Activated CD8-positive, alpha-beta T cell treated with anti-CD3 and anti-CD28 coated beads for 36 hours (primary cell): Measurements from ENCODE around the gene FAM32A. TPM values are rescaled to one million over a fixed set of nuclear protein-coding genes. Genes with fewer than 3 reads are reported as not detected.

Source experiments
- ATAC-seq: fragments of 200-7000 bp; cut with Tn5 transposase; one replicate; pipeline ENCODE4 v1.10.0; 2021; ENCODE audit warnings: mild to moderate bottlenecking, moderate library complexity
- CTCF ChIA-PET: fragments of 350-600 bp; sonication (Branson Sonifier 250); formaldehyde crosslinking; loops from one replicate; lab custom pipeline; 2021; ENCODE audit warnings: antibody characterized with exemption; lab: Charles Lee
- POLR2A ChIA-PET: fragments of 350-600 bp; sonication (Branson Sonifier 250); formaldehyde crosslinking; loops from one replicate; lab custom pipeline; 2021; ENCODE audit warnings: antibody characterized with exemption; lab: Charles Lee
- DNase-seq: peaks from one replicate; pipeline ENCODE4 v3.0.0-alpha.2; 2020
- H3K27ac Mint-ChIP-seq: one replicate; pipeline ENCODE4 v1.8.0; 2021; ENCODE audit warnings: mild to moderate bottlenecking, mixed read lengths
- H3K27me3 Mint-ChIP-seq: one replicate; pipeline ENCODE4 v1.8.0; 2021; ENCODE audit warnings: mixed read lengths
- H3K36me3 Mint-ChIP-seq: one replicate; pipeline ENCODE4 v1.8.0; 2021; ENCODE audit warnings: low read depth, mixed read lengths
- H3K4me1 Mint-ChIP-seq: one replicate; pipeline ENCODE4 v1.8.0; 2021; ENCODE audit warnings: low read depth, mixed read lengths
- H3K4me3 Mint-ChIP-seq: one replicate; pipeline ENCODE4 v1.8.0; 2021; ENCODE audit warnings: mild to moderate bottlenecking, moderate library complexity, mixed read lengths
- H3K9me3 Mint-ChIP-seq: one replicate; pipeline ENCODE4 v1.8.0; 2021; ENCODE audit warnings: mixed read lengths
- intact Hi-C: fragments of 100-400 bp; cut with micrococcal nuclease; formaldehyde crosslinking; loops from one replicate; pipeline ENCODE4 v1.10.0; 2022
- total RNA-seq, 2 experiments: library from RNA; stranded (reverse); gene quantifications; one replicate each; pipeline ENCODE4 v1.2.3, GENCODE V29; 2021
- TF ChIP-seq, protein P1 (sequence below): fragments of 200-600 bp; IDR thresholded peaks from one replicate; pipeline ENCODE4 v1.8.0; 2022; ENCODE audit warnings: antibody characterized with exemption, mild to moderate bottlenecking

FAM32A gene
- total RNA-seq, 2 experiments from 2014 or later: 41.7 to 44.7 TPM

DNA sequence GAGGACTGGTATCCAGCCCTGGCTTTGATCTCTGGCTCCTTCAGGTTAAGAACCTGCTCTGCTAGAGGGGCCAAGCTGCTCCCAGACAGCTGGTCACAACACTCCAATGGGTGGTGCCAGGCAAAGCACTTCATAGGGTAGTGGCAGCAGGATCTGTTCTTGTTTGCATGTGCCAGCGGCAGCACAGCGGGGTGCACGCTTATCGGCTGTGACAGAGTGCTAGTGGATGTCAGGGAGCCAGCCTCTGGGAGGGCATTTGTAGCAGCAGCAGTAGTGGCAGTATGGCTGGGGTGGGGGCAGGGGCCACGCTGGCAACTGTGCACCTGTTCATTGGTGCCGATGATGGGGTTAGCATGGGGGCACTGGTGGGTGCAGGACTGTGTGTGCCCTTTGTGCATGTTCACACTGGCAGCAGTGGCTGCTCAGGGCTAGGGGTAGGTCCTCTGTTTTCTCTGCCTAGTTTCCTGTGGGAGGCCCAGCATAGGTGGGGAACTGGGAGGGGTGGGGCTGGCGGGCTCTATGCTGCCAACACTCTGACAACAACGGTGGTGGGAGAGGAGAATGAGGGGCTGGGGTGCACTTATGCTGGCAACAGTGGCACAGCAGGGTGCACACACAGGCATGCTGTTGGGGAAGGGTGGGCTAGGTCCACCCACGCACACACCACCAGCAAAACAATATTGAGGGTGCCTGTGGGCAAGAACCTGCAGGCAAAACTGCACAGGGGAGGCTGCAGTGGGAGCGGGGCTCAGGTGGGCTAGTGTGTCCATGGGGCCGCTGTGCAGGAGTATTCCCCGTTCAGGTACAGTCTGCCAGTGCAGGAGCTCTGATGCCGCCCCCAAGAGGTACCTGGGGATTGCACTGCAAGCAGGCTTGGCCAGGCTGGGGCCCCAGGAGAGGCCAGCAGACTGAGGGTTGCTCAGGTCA is 31.8 kb downstream of the FAM32A start:
- peaks cover 85% of the 10 kb centered on the region for H3K36me3 Mint-ChIP-seq
- peak; percentile 51 for ATAC-seq
- intact Hi-C loops: no loop called here
- TF ChIP-seq, protein P1, sequence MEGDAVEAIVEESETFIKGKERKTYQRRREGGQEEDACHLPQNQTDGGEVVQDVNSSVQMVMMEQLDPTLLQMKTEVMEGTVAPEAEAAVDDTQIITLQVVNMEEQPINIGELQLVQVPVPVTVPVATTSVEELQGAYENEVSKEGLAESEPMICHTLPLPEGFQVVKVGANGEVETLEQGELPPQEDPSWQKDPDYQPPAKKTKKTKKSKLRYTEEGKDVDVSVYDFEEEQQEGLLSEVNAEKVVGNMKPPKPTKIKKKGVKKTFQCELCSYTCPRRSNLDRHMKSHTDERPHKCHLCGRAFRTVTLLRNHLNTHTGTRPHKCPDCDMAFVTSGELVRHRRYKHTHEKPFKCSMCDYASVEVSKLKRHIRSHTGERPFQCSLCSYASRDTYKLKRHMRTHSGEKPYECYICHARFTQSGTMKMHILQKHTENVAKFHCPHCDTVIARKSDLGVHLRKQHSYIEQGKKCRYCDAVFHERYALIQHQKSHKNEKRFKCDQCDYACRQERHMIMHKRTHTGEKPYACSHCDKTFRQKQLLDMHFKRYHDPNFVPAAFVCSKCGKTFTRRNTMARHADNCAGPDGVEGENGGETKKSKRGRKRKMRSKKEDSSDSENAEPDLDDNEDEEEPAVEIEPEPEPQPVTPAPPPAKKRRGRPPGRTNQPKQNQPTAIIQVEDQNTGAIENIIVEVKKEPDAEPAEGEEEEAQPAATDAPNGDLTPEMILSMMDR: no peak
- DNase-seq: no peak
- peaks cover 25% of the 10 kb centered on the region for H3K9me3 Mint-ChIP-seq
- H3K27me3 Mint-ChIP-seq: no peaks in the 10 kb centered on the region
- no peak overlapping the region for H3K4me3 Mint-ChIP-seq
- peak overlapping the region; percentile 40 for H3K27ac Mint-ChIP-seq
- ChIA-PET CTCF (interaction anchor here (0.6 to 1.4 kb wide), 2 partner anchors 22 to 77 kb away, joined by 3 read pairs; no protein-coding TSS in a partner anchor), POLR2A (interaction anchor here (1.8 to 2.2 kb wide), 4 partner anchors 8 to 19 kb away, joined by 5 to 8 read pairs (median 6); partner anchors contain the start of gene AP1M1)
- H3K4me1 Mint-ChIP-seq: peaks cover 61% of the 10 kb centered on the region

DNA sequence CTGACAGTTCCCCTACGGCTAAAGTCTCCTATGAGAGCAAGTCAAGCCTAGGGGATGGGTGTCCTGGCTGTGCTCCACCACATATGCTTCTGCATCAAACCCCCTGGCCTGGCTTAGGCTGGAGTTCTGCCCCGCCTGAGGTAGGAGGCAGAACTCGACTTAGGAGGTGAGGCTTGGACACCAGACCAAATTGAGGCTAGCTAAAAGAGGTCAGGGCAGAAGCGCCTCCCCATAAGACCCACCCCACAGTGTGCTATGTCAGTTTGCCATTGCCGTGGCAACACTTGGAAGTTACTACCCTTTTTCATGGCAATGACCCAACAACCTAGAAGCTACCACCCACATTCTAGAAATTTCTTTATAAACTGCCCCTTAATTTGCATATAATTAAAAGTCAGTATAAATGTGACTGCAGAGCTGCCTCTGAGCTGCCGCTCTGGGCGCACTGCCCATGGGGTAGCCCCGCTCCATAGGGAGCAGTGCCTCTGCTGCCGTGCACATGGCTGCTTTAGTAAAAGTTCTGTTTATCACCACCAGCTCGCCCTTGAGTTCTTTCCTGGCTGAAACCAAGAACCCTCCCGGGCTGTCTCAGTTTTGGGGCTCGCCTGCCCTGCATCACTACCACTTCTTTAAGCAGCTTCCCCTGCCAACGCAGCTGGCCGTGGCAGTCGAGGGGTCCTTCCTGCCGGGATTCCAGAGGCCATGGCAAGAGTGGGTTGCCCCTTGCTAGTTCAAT is 32.7 kb downstream of the FAM32A start:
- H3K4me1 Mint-ChIP-seq: peaks cover 53% of the 10 kb centered on the region

DNA sequence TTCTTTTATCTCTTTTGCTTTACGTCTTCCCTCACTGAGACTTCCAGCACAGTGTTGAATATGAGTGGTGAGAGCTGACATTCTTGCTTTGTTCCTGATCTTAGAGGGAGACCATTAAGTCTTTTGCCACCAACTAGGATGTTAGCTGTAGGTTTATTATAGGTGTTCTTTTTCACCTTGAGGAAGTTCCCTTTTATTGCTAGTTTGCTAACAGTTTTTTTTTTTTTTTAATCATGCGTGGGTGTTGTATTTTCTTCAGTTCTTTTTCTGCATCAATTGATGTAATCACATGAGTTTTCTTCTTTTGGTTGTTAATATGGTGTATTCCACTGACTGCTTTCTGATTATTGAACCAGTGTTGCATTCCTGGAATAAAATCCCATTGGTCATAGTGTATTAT is 33.6 kb downstream of the FAM32A start:
- Mint-ChIP-seq H3K9me3 (peaks cover 21% of the 10 kb centered on the region), H3K36me3 (peaks cover 82% of the 10 kb centered on the region), H3K4me1 (peaks cover 45% of the 10 kb centered on the region), H3K27me3 (no peaks in the 10 kb centered on the region), H3K4me3 (no peak overlapping the region), H3K27ac (peak overlapping the region; percentile 56)
- DNase-seq (no peak), ATAC-seq (no peak)
- ChIA-PET POLR2A (interaction anchor here (0.6 to 1.9 kb wide), 3 partner anchors 10 to 117 kb away, joined by 3 to 7 read pairs (median 5); no protein-coding TSS in a partner anchor), CTCF (interaction anchor here (0.7 to 1.4 kb wide), 3 partner anchors 15 to 164 kb away, joined by 3 to 9 read pairs (median 4); no protein-coding TSS in a partner anchor)
- TF ChIP-seq, protein P1: no peak
- intact Hi-C loops: no loop called here

More for the DNA sequence above, 32.7 kb downstream of the FAM32A start:
- peaks cover 83% of the 10 kb centered on the region for H3K36me3 Mint-ChIP-seq
- ChIA-PET CTCF (interaction anchor here (0.7 to 1.4 kb wide), 4 partner anchors 16 to 165 kb away, joined by 3 to 9 read pairs (median 4); no protein-coding TSS in a partner anchor), POLR2A (interaction anchor here (0.9 to 1.9 kb wide), 3 partner anchors 9 to 13 kb away, joined by 3 to 7 read pairs (median 5); no protein-coding TSS in a partner anchor)
- H3K9me3 Mint-ChIP-seq: peaks cover 21% of the 10 kb centered on the region
- TF ChIP-seq, protein P1: no peak
- DNase-seq (no peak), ATAC-seq (peak; percentile 34)
- H3K27ac Mint-ChIP-seq: peak overlapping the region; percentile 56
- intact Hi-C loops: no loop called here
- H3K4me3 Mint-ChIP-seq: no peak overlapping the region
- H3K27me3 Mint-ChIP-seq: no peaks in the 10 kb centered on the region

DNA sequence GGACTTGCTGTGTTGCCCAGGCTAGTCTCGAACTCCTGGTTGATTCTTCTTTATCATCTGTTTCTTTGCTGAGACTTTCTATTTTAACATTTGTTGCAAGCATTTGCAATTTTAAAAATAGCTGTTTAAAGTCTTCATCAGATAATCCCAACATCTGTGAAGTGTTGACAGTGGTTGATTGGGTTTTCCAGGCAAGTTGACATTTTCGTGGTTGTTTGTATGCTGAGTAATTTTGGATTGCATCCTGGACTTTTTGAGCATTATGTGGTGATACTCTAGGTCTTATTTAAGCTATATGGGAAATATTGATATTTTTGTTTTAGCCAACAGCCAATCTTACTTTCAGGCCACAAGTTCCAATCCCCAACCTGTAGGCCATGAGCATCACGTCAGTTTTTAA is 37.6 kb downstream of the FAM32A start:
- Mint-ChIP-seq H3K27me3 (no peaks in the 10 kb centered on the region), H3K36me3 (peaks cover 64% of the 10 kb centered on the region), H3K4me1 (peaks cover 16% of the 10 kb centered on the region), H3K9me3 (peaks cover 19% of the 10 kb centered on the region), H3K27ac (no peak overlapping the region), H3K4me3 (no peak overlapping the region)
- DNase-seq: no peak
- ChIA-PET POLR2A (interaction anchor here (0.7 to 1.0 kb wide), 3 partner anchors 11 to 317 kb away, joined by 3 to 4 read pairs (median 4); no protein-coding TSS in a partner anchor), CTCF (interaction anchor here (1.0 to 1.1 kb wide), 5 partner anchors 8 to 163 kb away, joined by 3 to 4 read pairs (median 3); no protein-coding TSS in a partner anchor)
- ATAC-seq: no peak
- TF ChIP-seq, protein P1: no peak
- intact Hi-C loops: no loop called here
